IMR-90 (cell line): ENCODE results near the gene COL25A1. TPM values are rescaled to one million over a fixed set of nuclear protein-coding genes. Genes with fewer than 3 reads are reported as not detected.

Experiments
- ATAC-seq: fragments of 200-7000 bp; cut with Tn5 transposase; 2 replicates; pipeline ENCODE4 v1.9.1; 2020; ENCODE audit warnings: low read depth, mild to moderate bottlenecking, moderate library complexity
- BruUV-seq: library from RNA; stranded (reverse); fragments of 400-500 nt; replicated peaks from 2 replicates; lab custom pipeline; 2021; lab: Mats Ljungman, UMichigan
- CTCF ChIA-PET: fragments of 300-600 bp; formaldehyde crosslinking; extraction: SDS; loops from one replicate; lab custom pipeline; 2021; ENCODE audit warnings: antibody characterized with exemption; lab: Yijun Ruan, JAX
- POLR2A ChIA-PET: fragments of 300-600 bp; sonication (Branson Sonifier 250); formaldehyde crosslinking; loops from one replicate; lab custom pipeline; 2022; ENCODE audit warnings: antibody characterized with exemption; ENCODE audit not compliant: unreplicated experiment; lab: Charles Lee
- DNase-seq: peaks from one replicate; pipeline ENCODE4 v3.0.0; 2013
- H2AFZ ChIP-seq: replicated peaks from 2 replicates; pipeline ENCODE3; 2013; ENCODE audit warnings: low read length, mild to moderate bottlenecking; ENCODE audit not compliant: poor library complexity
- H2AK5ac ChIP-seq: 2 replicates; pipeline ENCODE4 v1.6.1; 2013; ENCODE audit warnings: low read depth, low read length, inconsistent platforms
- H2AK9ac ChIP-seq: replicated peaks from 2 replicates; pipeline ENCODE3; 2013; ENCODE audit warnings: mild to moderate bottlenecking, low read depth, low read length, moderate library complexity; ENCODE audit not compliant: poor library complexity
- H2BK120ac ChIP-seq: 2 replicates; pipeline ENCODE4 v1.6.1; 2013; ENCODE audit warnings: low read depth, low read length, inconsistent platforms
- H2BK15ac ChIP-seq: 3 replicates; pipeline ENCODE4 v1.6.1; 2013; ENCODE audit warnings: low read depth, low read length, inconsistent platforms
- H2BK20ac ChIP-seq: 2 replicates; pipeline ENCODE4 v1.6.1; 2013; ENCODE audit warnings: low read depth, mild to moderate bottlenecking, inconsistent platforms, low read length, moderate library complexity
- H2BK5ac ChIP-seq: 2 replicates; pipeline ENCODE4 v1.6.1; 2013; ENCODE audit warnings: mild to moderate bottlenecking, low read depth, low read length, inconsistent platforms; ENCODE audit not compliant: poor library complexity, severe bottlenecking
- H3K14ac ChIP-seq: replicated peaks from 2 replicates; pipeline ENCODE4 v1.6.1; 2013; ENCODE audit warnings: low read depth, low read length, inconsistent platforms
- H3K18ac ChIP-seq: 2 replicates; pipeline ENCODE4 v1.6.1; 2013; ENCODE audit warnings: low read depth, low read length, control low read depth
- H3K23ac ChIP-seq: 2 replicates; pipeline ENCODE4 v1.6.1; 2013; ENCODE audit warnings: low read depth, low read length, inconsistent platforms
- H3K27ac ChIP-seq: 2 replicates; pipeline ENCODE4 v1.5.1; 2013; ENCODE audit warnings: mild to moderate bottlenecking, control low read depth, low read length; ENCODE audit not compliant: insufficient read depth
- H3K27me3 ChIP-seq: 2 replicates; pipeline ENCODE4 v1.6.1; 2013; ENCODE audit warnings: low read length; ENCODE audit not compliant: control insufficient read depth, insufficient read depth
- H3K36me3 ChIP-seq: 2 replicates; pipeline ENCODE4 v1.6.1; 2013; ENCODE audit warnings: low read length, mixed read lengths; ENCODE audit not compliant: control insufficient read depth, insufficient read depth
- H3K4ac ChIP-seq: 2 replicates; pipeline ENCODE4 v1.6.1; 2013; ENCODE audit warnings: low read depth, low read length, inconsistent platforms
- H3K4me1 ChIP-seq: 2 replicates; pipeline ENCODE4 v1.6.1; 2013; ENCODE audit warnings: low read length, mixed read lengths; ENCODE audit not compliant: control insufficient read depth, insufficient read depth
- H3K4me2 ChIP-seq: 2 replicates; pipeline ENCODE4 v1.6.1; 2013; ENCODE audit warnings: low read depth, mild to moderate bottlenecking, control low read depth, low read length, moderate library complexity
- H3K4me3 ChIP-seq: 2 replicates; pipeline ENCODE4 v1.5.1; 2013; ENCODE audit warnings: low read depth, mild to moderate bottlenecking, control low read depth, low read length, moderate library complexity; ENCODE audit not compliant: insufficient read depth
- H3K56ac ChIP-seq: 2 replicates; pipeline ENCODE4 v1.6.1; 2013; ENCODE audit warnings: low read length, inconsistent platforms; ENCODE audit not compliant: insufficient read depth; ENCODE audit errors: extremely low read depth
- H3K79me1 ChIP-seq, 2 experiments: 2 replicates each; pipeline ENCODE4 v1.6.1; 2013; ENCODE audit warnings: low read length in 2 of 2, inconsistent platforms in 1 of 2, low read depth in 1 of 2
- H3K9ac ChIP-seq: 2 replicates; pipeline ENCODE4 v1.6.1; 2013; ENCODE audit warnings: low read depth, low read length, control low read depth
- H3K9me1 ChIP-seq: 2 replicates; pipeline ENCODE4 v1.6.1; 2013; ENCODE audit warnings: low read length, inconsistent platforms; ENCODE audit not compliant: insufficient read depth
- H3K9me3 ChIP-seq: 2 replicates; pipeline ENCODE4 v1.6.1; 2013; ENCODE audit warnings: low read length; ENCODE audit not compliant: control insufficient read depth, insufficient read depth
- H4K20me1 ChIP-seq: 2 replicates; pipeline ENCODE4 v1.6.1; 2013; ENCODE audit warnings: low read length, inconsistent platforms; ENCODE audit not compliant: insufficient read depth
- H4K5ac ChIP-seq: 2 replicates; pipeline ENCODE4 v1.6.1; 2013; ENCODE audit warnings: mild to moderate bottlenecking, low read depth, low read length, control low read depth
- H4K8ac ChIP-seq, 2 experiments: 2 replicates each; pipeline ENCODE4 v1.6.1; 2013; ENCODE audit warnings: low read depth in 2 of 2, low read length in 2 of 2, control low read depth in 1 of 2, inconsistent platforms in 1 of 2
- H4K91ac ChIP-seq: 2 replicates; pipeline ENCODE4 v1.6.1; 2013; ENCODE audit warnings: low read depth, low read length, inconsistent platforms; ENCODE audit not compliant: insufficient read depth
- BHLHE40 ChIP-seq: fragments of 150-350 bp; IDR thresholded peaks from 2 replicates; pipeline ENCODE4 v1.6.1; 2016; ENCODE audit warnings: mild to moderate bottlenecking, low read depth, low read length
- CHD1 ChIP-seq: IDR thresholded peaks from 2 replicates; pipeline ENCODE4 v1.6.1; 2012; ENCODE audit warnings: low read depth, low read length, improper control_type of control experiment
- MAZ ChIP-seq: IDR thresholded peaks from 2 replicates; pipeline ENCODE4 v1.6.1; 2012; ENCODE audit warnings: low read depth, mild to moderate bottlenecking, low read length, improper control_type of control experiment, moderate library complexity, borderline replicate concordance
- MXI1 ChIP-seq: IDR thresholded peaks from 2 replicates; pipeline ENCODE4 v1.6.1; 2012; ENCODE audit warnings: low read depth, mild to moderate bottlenecking, low read length, moderate library complexity, borderline replicate concordance
- NFE2L2 ChIP-seq: fragments of 150-350 bp; IDR thresholded peaks from 2 replicates; pipeline ENCODE4 v1.6.1; 2016; ENCODE audit warnings: low read depth, mild to moderate bottlenecking, low read length
- SMC3 ChIP-seq: fragments of 150-350 bp; IDR thresholded peaks from 2 replicates; pipeline ENCODE4 v1.6.1; 2016; ENCODE audit warnings: low read depth, mild to moderate bottlenecking, antibody characterized with exemption, low read length, moderate library complexity
- WGBS, 2 experiments: methylation state at CpG; one replicate each; pipeline versions ENCODE4 v1.1.5 to v1.1.7; 2013; ENCODE audit warnings: missing lambda C conversion rate in 2 of 2; ENCODE audit not compliant: insufficient read length in 1 of 2; ENCODE audit errors: extremely low coverage in 2 of 2; 5-methylcytosine and 5-hydroxymethylcytosine counted together
- dilution Hi-C: fragments of 300-500 bp; cut with HindIII; formaldehyde crosslinking; loops from one replicate; pipeline ENCODE4 v1.14.3; 2018; ENCODE audit warnings: low sequenced_read_pairs; ENCODE audit not compliant: unreplicated experiment
- in situ Hi-C: fragments of 300-500 bp; cut with MboI; formaldehyde crosslinking; loops from 3 replicates; pipeline ENCODE4 v1.14.3; 2019; ENCODE audit warnings: low sequenced_read_pairs, inconsistent platforms, mixed read lengths
- intact Hi-C: fragments of 100-400 bp; cut with micrococcal nuclease; formaldehyde crosslinking; loops from 2 replicates; pipeline ENCODE4 v1.10.0; 2022
- polyA plus RNA-seq, 3 experiments: library from polyadenylated mRNA; depleted of rRNA; stranded (reverse); fragments of >200 nt; gene quantifications; 2 replicates each; pipeline ENCODE4 v1.2.3, GENCODE V29; 2012; ENCODE audit warnings: low replicate concordance in 1 of 3
- total RNA-seq: library from RNA; depleted of rRNA; stranded (reverse); fragments of >200 nt; gene quantifications from 2 replicates; pipeline ENCODE4 v1.2.3, GENCODE V29; 2012
- TF ChIP-seq, protein P1 (sequence below): conservative IDR thresholded peaks from 2 replicates; pipeline ENCODE4 v1.5.1; 2012; ENCODE audit warnings: mild to moderate bottlenecking, low read depth, low read length, improper control_type of control experiment
- TF ChIP-seq, protein P2 (sequence below): fragments of 150-350 bp; IDR thresholded peaks from 2 replicates; pipeline ENCODE4 v1.6.1; 2017; ENCODE audit warnings: mild to moderate bottlenecking, antibody characterized with exemption, low read length, low read depth

The COL25A1 gene
- total and polyA plus RNA-seq, 2 of the 4 experiments (the other 2 are of a cell fraction) = under 0.01 to 0.05 TPM

DNA sequence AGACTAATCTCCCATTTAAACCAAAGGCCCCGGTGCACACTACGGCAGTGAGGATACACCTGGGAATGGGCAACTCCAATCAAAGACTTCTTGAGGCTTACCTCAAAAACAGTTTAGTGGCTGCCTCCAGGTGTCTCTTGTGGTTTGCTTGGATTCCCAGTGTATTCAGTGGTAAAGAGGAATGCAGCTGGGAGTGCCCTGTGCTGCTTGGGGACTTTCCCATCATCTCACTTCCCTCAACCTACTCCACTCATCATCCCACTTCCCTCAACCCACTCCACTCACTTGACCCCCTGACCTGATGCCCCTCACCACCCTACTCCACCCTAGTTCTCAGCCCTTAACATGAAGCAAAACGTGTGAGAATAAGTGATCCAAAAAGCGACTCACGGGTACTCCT is 362.3 kb downstream of the COL25A1 start:
- ATAC-seq (no peak), DNase-seq (peak; percentile 3)
- Histone ChIP-seq H3K27ac (no peak overlapping the region), H3K18ac (no peak overlapping the region), H3K14ac (no peak overlapping the region), H3K23ac (no peak overlapping the region), H2AFZ (no peak overlapping the region), H3K36me3 (no peaks in the 10 kb centered on the region), H3K56ac (no peak overlapping the region), H4K91ac (no peak overlapping the region), H2BK120ac (no peak overlapping the region), H2AK9ac (no peak overlapping the region), H2BK5ac (no peak overlapping the region), H3K4ac (no peak overlapping the region; the same call in 1 of the 2 replicates), H3K79me1 (no peaks in the 10 kb centered on the region), H3K4me2 (no peak overlapping the region), H4K5ac (no peak overlapping the region), H4K8ac (no peak overlapping the region), H2BK20ac (no peak overlapping the region), H4K20me1 (no peaks in the 10 kb centered on the region), H2BK15ac (no peak overlapping the region), H2AK5ac (peak overlapping the region; percentile 43; the same call in 1 of the 2 replicates), H3K27me3 (no peaks in the 10 kb centered on the region), H3K9me3 (no peaks in the 10 kb centered on the region), H3K9ac (no peak overlapping the region), H3K9me1 (peaks cover 4% of the 10 kb centered on the region), H3K4me3 (no peak overlapping the region), H3K4me1 (peaks cover 2% of the 10 kb centered on the region; the same call in 1 of the 2 replicates)
- POLR2A ChIA-PET = no interaction called here
- TF ChIP-seq MAZ (no peak), BHLHE40 (no peak), NFE2L2 (no peak), SMC3 (no peak), MXI1 (no peak), CHD1 (no peak)
- TF ChIP-seq, protein P1, sequence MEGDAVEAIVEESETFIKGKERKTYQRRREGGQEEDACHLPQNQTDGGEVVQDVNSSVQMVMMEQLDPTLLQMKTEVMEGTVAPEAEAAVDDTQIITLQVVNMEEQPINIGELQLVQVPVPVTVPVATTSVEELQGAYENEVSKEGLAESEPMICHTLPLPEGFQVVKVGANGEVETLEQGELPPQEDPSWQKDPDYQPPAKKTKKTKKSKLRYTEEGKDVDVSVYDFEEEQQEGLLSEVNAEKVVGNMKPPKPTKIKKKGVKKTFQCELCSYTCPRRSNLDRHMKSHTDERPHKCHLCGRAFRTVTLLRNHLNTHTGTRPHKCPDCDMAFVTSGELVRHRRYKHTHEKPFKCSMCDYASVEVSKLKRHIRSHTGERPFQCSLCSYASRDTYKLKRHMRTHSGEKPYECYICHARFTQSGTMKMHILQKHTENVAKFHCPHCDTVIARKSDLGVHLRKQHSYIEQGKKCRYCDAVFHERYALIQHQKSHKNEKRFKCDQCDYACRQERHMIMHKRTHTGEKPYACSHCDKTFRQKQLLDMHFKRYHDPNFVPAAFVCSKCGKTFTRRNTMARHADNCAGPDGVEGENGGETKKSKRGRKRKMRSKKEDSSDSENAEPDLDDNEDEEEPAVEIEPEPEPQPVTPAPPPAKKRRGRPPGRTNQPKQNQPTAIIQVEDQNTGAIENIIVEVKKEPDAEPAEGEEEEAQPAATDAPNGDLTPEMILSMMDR = no peak
- TF ChIP-seq, protein P2, sequence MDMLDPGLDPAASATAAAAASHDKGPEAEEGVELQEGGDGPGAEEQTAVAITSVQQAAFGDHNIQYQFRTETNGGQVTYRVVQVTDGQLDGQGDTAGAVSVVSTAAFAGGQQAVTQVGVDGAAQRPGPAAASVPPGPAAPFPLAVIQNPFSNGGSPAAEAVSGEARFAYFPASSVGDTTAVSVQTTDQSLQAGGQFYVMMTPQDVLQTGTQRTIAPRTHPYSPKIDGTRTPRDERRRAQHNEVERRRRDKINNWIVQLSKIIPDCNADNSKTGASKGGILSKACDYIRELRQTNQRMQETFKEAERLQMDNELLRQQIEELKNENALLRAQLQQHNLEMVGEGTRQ = no peak
- WGBS, 2 experiments = 79% methylated on average over 3 of the region's 5 CpGs; no CpG with 5 or more reads in 1 of the 2 experiments
- in situ Hi-C loops = no loop called here
- CTCF ChIA-PET = no interaction called here
- intact Hi-C loops = no loop called here
- no TSS peak for BruUV-seq
- dilution Hi-C loops = no loop called here
